ENCODE data around the gene HOXD11. TPM values are rescaled to one million over a fixed set of nuclear protein-coding genes. Genes with fewer than 3 reads are reported as not detected.
A peak's percentile ranks its signal among the peaks of the same experiment; 100 is the strongest.

HOXD11 gene
- total and polyA plus RNA-seq, 2 experiments from 2014 or later = not detected

DNA sequence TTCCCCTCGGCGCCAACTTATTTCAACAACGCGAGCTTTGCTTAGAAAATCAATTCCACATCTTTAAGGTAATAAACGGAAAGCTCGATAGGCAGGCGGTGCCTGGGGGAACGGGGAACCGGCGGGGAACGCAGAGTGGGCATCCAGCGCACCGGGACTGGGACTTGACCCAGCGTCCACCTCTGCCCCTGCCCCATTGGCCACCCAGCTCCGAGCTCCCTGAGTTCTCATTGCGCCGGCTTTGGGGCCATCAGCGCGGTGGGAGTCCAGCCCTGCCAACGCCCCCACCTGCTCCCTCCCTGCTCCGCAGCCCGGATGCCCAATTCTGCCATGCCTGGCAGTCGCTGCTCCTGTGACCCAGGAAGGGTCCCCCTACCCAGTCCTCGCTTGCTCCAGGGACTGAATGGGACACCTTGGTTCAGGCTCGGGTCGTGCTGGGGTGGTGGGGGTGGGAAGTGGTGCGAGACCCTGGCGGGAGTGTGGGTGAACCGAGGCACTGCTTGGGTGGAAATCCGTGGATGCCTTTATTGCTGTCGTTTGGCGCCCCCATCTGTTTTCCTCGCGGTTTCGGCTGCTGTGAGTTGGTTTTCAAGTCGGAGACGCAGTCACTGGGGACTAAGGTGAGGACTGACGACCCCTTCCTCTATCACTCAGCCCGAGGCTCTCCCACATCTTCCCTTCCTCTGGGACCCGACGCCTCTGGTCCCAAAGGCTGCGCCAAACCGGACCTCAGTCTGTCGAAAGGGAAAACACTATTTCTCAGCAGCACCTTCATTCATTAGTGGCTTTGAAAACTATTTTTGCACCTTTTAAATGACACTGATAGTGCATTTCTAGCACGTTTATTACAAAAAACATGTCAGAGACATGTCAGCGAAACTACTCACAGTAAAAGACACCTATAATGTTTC is 21.0 kb upstream of the HOXD11 start:
- DNase-seq (ENCODE audit: low read depth in 1 of 2, low spot score in 1 of 2) = peak; percentile 34 to 78
- Histone ChIP-seq H3K27me3 (peaks cover 100% of the 10 kb centered on the region), H3K4me3 (peak overlapping the region; percentile 25), H3K36me3 (no peaks in the 10 kb centered on the region), H3K27ac (no peak overlapping the region), H3K9me3 (ENCODE audit: low read depth) (no peaks in the 10 kb centered on the region), H3K4me1 (ENCODE audit: low read depth) (peaks cover 8% of the 10 kb centered on the region)
- TF ChIP-seq, protein P1, sequence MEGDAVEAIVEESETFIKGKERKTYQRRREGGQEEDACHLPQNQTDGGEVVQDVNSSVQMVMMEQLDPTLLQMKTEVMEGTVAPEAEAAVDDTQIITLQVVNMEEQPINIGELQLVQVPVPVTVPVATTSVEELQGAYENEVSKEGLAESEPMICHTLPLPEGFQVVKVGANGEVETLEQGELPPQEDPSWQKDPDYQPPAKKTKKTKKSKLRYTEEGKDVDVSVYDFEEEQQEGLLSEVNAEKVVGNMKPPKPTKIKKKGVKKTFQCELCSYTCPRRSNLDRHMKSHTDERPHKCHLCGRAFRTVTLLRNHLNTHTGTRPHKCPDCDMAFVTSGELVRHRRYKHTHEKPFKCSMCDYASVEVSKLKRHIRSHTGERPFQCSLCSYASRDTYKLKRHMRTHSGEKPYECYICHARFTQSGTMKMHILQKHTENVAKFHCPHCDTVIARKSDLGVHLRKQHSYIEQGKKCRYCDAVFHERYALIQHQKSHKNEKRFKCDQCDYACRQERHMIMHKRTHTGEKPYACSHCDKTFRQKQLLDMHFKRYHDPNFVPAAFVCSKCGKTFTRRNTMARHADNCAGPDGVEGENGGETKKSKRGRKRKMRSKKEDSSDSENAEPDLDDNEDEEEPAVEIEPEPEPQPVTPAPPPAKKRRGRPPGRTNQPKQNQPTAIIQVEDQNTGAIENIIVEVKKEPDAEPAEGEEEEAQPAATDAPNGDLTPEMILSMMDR (IDR thresholded peaks at IDR 0.05; ENCODE audit: low read depth, low read length) = peak; percentile 47

- Histone ChIP-seq H3K27me3 (peaks cover 100% of the 10 kb centered on the region), H3K27ac (no peak overlapping the region), H3K9me3 (ENCODE audit: low read depth) (no peaks in the 10 kb centered on the region), H3K36me3 (no peaks in the 10 kb centered on the region), H3K4me1 (ENCODE audit: low read depth) (peaks cover 8% of the 10 kb centered on the region), H3K4me3 (peak overlapping the region; percentile 32)
- no peak for DNase-seq (ENCODE audit: low read depth in 1 of 2, low spot score in 1 of 2)
- TF ChIP-seq, protein P1 (IDR thresholded peaks at IDR 0.05; ENCODE audit: low read depth, low read length) = no peak
Measured at GRCh38 chr2:176087330-176088047, 19.6 kb upstream of the HOXD11 start.

GRCh38 chr2:176088048-176088936 is 18.8 kb upstream of the HOXD11 start:
- Histone ChIP-seq H3K27ac (no peak overlapping the region), H3K27me3 (peaks cover 100% of the 10 kb centered on the region), H3K9me3 (ENCODE audit: low read depth) (no peaks in the 10 kb centered on the region), H3K36me3 (no peaks in the 10 kb centered on the region), H3K4me1 (ENCODE audit: low read depth) (peaks cover 8% of the 10 kb centered on the region), H3K4me3 (peak overlapping the region; percentile 32)
- peak; percentile 48 to 77 for DNase-seq (ENCODE audit: low read depth in 1 of 2, low spot score in 1 of 2)
- TF ChIP-seq, protein P1 (IDR thresholded peaks at IDR 0.05; ENCODE audit: low read depth, low read length) = peak; percentile 77

DNA sequence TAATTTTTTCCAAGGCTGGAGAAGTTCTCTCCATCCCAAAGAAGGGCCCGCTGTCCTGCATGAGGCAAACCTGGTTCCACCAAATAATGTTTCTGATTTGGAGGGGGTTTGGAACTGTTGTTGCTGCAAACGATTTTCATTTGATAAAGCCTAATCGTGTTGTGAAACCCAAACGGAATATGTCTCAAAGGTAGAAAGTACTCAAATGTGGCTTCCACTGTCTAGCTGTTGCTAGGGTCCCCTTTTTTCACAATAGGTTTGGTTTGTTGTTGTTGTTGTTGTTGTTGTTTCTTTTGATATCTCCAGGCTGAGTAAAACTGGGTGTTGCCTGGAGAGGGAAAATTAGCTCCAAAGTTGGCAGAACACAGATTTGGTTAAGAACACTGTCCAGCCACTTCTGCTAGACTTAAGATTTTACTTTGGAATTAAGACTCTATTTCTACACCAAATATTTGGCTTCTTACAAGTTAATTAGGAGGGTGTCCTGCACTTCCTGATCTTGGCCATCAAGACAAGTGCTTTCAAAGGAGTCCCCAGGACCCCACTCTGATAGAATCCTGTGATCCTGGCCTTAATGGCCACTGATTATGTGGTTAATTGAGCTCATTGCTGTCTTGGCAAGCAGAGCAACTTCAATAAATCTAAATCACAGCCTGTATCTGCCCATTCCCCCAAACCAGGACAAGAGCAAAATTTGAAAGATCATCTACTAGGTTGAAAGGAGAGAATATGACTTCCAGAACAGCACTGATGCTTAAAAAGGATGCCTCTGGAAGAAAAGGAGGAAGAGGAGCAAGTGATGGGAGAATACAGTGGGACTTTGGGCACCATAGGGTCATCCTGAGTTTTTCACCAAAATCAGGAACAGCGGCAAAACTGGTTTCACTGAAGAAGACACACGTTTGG is 17.9 kb upstream of the HOXD11 start:
- Histone ChIP-seq H3K36me3 (no peaks in the 10 kb centered on the region), H3K9me3 (ENCODE audit: low read depth) (no peaks in the 10 kb centered on the region), H3K4me3 (no peak overlapping the region), H3K27ac (no peak overlapping the region), H3K4me1 (ENCODE audit: low read depth) (peaks cover 8% of the 10 kb centered on the region), H3K27me3 (peaks cover 100% of the 10 kb centered on the region)
- TF ChIP-seq, protein P1 (IDR thresholded peaks at IDR 0.05; ENCODE audit: low read depth, low read length) = no peak
- no peak for DNase-seq (ENCODE audit: low read depth in 1 of 2, low spot score in 1 of 2)

Data from cardiac muscle cell (in vitro differentiated cells and primary cell).